GM12864 (cell line): Measurements from ENCODE around the gene EGFLAM.

Source experiments
- DNase-seq: peaks from one replicate; pipeline ENCODE4 v3.0.0-alpha.2; 2011; ENCODE audit warnings: low read depth
- H3K4me3 ChIP-seq: 2 replicates; pipeline ENCODE4 v1.5.1; 2011; ENCODE audit warnings: mild to moderate bottlenecking, low read depth, low read length, control low read depth
- CTCF ChIP-seq: IDR thresholded peaks from 2 replicates; pipeline ENCODE4 v1.5.1; 2011; ENCODE audit warnings: low read depth, mild to moderate bottlenecking, moderate library complexity, low read length, control low read depth, inconsistent platforms; ENCODE audit errors: missing control alignments

Gene EGFLAM

GRCh38 chr5:38420246-38420645, 161.9 kb downstream of the EGFLAM start:
- DNase-seq = no peak
- H3K4me3 ChIP-seq = no peak overlapping the region
- no peak for TF ChIP-seq CTCF

GRCh38 chr5:38420691-38421390, 162.5 kb downstream of the EGFLAM start:
- TF ChIP-seq CTCF = peak; percentile 72
- H3K4me3 ChIP-seq = no peak overlapping the region
- DNase-seq = no peak

GRCh38 chr5:38422622-38423021, 164.3 kb downstream of the EGFLAM start:
- no peak for TF ChIP-seq CTCF
- DNase-seq = no peak
- H3K4me3 ChIP-seq = no peak overlapping the region

DNA sequence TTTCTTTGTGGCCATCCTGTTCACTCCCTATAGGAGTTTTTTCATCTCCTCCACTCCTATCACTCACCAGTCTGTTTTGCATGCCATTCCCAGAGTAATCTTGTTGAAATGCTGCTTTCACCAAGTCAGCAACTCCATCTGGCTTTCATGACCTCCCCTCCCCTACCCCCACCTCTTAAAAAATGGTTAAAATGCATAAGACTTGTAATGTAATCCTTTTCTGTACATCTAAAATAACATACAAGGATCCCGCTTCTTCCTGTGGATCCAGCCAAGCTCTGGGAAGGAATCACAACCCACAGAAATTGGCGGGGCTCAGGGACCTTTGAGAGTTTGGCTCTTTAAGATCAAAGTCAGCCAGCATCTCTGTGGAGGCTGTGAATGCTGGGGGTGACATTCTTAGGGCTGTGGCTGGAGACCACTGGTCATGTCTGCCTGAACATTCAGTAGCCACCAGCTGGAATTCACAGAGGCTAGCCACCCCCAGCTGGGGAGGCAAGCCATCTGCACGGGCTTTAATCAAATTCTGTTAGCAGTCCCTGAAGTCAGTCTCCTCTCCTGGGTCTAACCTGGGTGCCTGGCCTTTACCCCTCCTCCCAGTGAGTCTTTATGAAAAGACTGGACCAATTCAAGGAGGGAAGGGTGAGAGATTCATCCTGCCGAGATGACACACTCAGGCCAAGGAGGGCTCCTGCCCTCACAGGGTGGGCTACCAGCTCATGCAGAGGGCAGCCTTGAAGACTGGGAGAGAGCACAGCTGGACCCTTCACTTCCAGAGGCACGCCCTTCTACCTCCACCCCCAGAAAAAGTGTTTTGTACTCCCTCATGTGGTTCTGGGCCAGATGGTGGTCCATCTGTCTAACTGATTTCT, 165.2 kb downstream of the EGFLAM start:
- TF ChIP-seq CTCF = no peak
- DNase-seq = no peak
- no peak overlapping the region for H3K4me3 ChIP-seq

DNA sequence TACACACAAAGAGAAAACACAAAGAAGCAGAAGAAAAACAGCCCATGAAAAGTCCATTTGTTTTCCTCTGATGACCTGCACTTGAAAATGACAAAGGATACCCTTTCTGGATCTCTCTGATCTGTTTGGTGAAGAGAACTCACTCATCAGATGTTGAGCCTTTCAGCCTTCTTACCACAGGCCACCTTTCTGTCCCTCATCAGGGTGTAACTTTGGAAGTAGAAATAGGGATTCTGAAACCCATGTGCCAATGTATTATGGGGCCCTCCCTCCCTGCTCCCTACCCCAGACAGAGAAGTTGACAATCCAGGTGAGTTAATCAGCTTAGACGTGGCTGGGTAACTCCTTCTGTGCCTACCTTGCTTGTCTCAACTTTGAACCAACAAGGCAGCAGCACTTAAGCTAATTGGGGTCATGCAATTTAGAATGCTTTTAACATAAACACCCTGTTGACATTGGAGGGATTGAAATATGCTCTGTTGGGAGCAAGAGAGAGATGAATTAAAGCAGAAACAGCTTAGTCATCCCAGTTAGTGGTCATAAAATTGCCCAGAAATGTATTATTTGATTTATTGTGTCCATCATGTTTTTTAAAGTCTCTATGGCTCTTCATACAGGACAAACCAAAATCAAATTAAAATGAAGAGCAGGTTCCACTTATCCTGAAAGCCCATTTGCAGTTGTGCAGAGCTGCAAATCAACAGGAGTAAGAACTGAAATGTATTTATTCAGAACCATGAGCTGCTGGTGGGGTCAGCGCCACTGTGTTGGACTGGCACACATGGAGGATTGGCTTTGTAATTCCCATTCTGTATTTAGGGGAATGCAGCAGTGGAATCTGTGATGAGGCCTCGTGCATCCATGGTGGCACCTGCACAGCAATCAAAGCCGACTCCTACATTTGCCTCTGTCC, 166.0 kb downstream of the EGFLAM start:
- TF ChIP-seq CTCF = no peak
- H3K4me3 ChIP-seq = no peak overlapping the region
- DNase-seq = no peak

DNA sequence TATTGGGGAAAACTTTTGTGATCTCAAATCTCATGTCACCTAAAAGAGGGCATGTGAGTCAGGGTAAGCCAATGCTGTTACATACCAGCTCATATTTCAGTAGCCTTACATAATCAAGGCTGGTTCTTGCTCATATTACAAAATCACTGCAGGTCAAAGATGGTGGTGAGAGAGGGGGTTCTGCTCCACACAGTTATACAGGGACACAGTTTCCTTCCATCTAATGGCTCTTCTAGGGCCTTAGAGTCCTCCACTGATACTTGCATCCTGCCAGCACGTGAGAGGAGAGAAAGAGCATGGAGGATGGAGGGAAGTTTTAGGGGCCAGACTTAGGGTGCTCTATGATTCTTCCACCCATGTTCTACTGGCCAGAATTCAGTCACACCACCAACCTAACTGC, 168.1 kb downstream of the EGFLAM start:
- no peak for DNase-seq
- no peak for TF ChIP-seq CTCF
- H3K4me3 ChIP-seq = no peak overlapping the region
